Skeletal muscle satellite cell (primary cell): ENCODE results near the gene SNTB2.
"Not testable (repeated sequence)": the region's sequence is repeated elsewhere in the genome, so short reads cannot be mapped to it uniquely, and the experiment has no call there.

Source experiments
- H3K27me3 ChIP-seq: 2 replicates; pipeline ENCODE4 v1.7.0; 2013; ENCODE audit warnings: low read length; ENCODE audit not compliant: control insufficient read depth, insufficient read depth
- H3K36me3 ChIP-seq: 2 replicates; pipeline ENCODE4 v1.7.0; 2013; ENCODE audit warnings: mild to moderate bottlenecking, control low read depth, low read length; ENCODE audit not compliant: insufficient read depth
- H3K4me1 ChIP-seq: 2 replicates; pipeline ENCODE4 v1.7.0; 2013; ENCODE audit warnings: low read length; ENCODE audit not compliant: control insufficient read depth, insufficient read depth
- H3K4me2 ChIP-seq: 2 replicates; pipeline ENCODE4 v1.7.0; 2013; ENCODE audit warnings: mild to moderate bottlenecking, low read length
- H3K4me3 ChIP-seq: 2 replicates; pipeline ENCODE4 v1.7.0; 2013; ENCODE audit warnings: low read length
- H3K9ac ChIP-seq: 2 replicates; pipeline ENCODE4 v1.7.0; 2013; ENCODE audit warnings: mild to moderate bottlenecking, low read depth, low read length, moderate library complexity
- H3K9me3 ChIP-seq: replicated peaks from 2 replicates; pipeline ENCODE4 v1.7.0; 2013; ENCODE audit warnings: mild to moderate bottlenecking, control low read depth, low read length

The SNTB2 gene

DNA sequence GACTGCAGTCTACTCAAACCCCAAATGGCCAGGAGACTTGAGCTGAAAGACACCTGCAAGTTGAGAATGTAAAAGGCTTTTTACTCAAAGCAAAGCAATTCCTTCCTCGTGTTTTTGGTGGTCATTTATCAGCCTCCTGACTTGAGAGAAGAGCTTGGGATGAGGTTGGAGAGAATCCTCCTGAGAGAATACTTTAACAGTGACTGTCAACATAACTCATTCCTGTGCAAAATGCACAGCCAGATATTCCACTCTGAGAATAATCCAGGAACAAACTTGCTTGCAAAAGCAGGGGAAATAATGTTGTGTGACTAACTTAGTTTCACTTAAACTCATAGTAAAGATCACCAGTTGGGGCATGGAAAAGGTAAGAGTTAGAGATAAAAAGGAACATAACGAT, 53.4 kb downstream of the SNTB2 start:
- Histone ChIP-seq H3K9me3 (no peaks in the 10 kb centered on the region), H3K36me3 (no peaks in the 10 kb centered on the region), H3K9ac (no peak overlapping the region), H3K27me3 (no peaks in the 10 kb centered on the region), H3K4me1 (peaks cover 8% of the 10 kb centered on the region), H3K4me3 (no peak overlapping the region), H3K4me2 (no peak overlapping the region)

DNA sequence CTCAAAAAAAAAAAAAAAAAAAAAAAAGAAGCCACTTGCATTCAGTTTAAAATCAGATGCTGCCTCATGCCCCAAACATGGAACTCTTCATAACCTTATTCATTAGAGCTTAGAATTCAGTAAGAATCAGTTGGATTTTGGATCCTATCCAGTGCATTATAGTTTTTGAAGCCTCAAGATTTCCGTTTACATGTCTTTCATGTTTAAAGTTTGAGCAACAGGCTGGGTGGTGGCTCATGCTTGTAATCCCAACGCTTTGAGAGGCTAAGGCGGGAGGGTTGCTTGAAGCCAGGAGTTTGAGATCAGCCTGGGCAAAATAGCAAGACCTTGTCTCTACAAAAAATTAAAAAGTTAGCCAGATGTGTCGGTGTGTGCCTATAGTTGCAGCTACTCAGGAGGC, 55.0 kb downstream of the SNTB2 start:
- no peak overlapping the region for H3K9ac ChIP-seq
- H3K4me1 ChIP-seq, result peaks cover 8% of the 10 kb centered on the region
- peaks cover 6% of the 10 kb centered on the region for H3K36me3 ChIP-seq
- H3K27me3 ChIP-seq, result no peaks in the 10 kb centered on the region
- no peaks in the 10 kb centered on the region for H3K9me3 ChIP-seq
- no peak overlapping the region for H3K4me3 ChIP-seq
- H3K4me2 ChIP-seq, result no peak overlapping the region

DNA sequence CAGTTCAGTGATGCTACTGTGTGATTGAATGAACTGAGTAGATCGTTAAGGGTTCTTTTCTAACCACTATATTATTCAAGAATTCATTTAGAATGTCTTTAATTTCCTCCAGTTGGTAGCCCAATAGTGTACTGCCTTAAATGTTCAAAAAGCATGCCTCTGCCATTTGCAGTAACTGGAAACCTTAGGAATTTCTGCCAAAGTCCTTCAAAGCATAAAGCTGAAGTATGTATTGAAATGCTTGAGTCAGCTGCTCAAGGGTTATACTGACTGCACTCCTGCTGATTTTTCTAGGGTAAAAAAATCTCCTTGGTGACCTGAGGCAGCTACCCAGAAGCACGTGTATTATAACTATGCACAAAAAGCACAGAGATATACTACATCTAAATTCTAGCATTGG, 56.5 kb downstream of the SNTB2 start:
- H3K36me3 ChIP-seq, result peaks cover 6% of the 10 kb centered on the region
- H3K9me3 ChIP-seq, result no peaks in the 10 kb centered on the region
- H3K9ac ChIP-seq, result no peak overlapping the region
- H3K4me2 ChIP-seq, result no peak overlapping the region
- H3K4me1 ChIP-seq, result peaks cover 8% of the 10 kb centered on the region
- no peaks in the 10 kb centered on the region for H3K27me3 ChIP-seq
- H3K4me3 ChIP-seq, result no peak overlapping the region

DNA sequence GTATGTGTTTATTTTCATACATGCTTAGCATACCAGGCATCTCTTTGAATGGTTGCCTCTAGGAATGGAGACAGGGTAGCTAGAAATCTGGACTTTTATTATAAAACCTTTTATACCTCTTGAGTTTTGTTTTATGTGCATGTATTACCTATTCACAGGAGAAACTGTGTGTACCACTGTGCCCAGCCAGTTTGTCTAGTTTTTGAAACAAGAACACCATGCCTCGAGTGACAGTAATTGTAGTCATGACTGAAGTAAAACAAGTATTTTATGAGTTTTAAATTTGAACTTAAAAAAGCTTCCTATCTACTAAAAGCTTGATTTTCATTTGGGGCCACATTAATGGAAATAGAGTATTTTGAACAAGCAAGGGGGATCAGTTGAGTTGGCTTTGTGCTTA, 57.4 kb downstream of the SNTB2 start:
- Histone ChIP-seq H3K4me2 (no peak overlapping the region), H3K36me3 (peaks cover 6% of the 10 kb centered on the region), H3K4me3 (no peak overlapping the region), H3K9me3 (no peaks in the 10 kb centered on the region), H3K27me3 (no peaks in the 10 kb centered on the region), H3K4me1 (peaks cover 8% of the 10 kb centered on the region), H3K9ac (no peak overlapping the region)

DNA sequence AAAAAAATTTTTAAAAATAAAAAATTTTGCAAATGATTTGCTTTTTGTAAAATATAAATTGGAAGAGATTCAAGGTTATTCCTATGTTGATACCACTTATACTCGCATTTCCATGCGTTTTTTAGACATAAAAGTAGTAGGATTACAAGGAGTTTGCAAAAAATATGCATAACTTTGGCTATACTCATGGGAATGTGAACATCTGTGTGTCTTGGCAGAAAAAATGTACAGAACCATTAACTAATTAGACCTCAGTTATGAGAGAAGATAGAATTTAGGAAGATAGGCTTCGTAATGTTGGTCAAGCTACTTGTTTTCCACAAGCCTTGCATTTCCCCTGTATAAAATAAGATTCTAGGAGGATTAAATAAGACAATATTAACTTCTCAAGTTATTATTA, 63.1 kb downstream of the SNTB2 start:
- no peaks in the 10 kb centered on the region for H3K4me1 ChIP-seq

DNA sequence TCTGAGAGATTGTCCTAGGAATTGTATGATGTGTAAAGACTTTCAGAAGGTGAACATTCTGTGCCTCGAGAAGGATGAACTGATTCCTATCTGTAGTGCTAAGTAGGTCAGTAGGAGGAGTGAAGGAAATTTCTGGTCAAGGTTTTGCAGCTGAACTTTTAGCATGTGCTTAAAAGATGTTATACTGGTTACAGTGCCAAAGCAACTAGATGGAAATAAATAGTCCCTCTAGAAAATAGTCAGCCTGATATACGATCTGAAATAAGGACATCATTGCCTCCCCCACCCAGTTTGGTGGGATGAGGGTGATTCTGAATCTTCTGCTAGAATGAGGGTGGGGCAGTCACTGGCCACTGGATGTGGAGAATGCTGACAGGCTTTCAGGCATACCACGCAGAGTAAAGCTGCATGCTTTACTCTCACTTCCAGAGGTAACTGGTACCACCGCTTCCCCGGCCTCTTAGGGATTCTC, 66.9 kb downstream of the SNTB2 start:
- Histone ChIP-seq H3K4me1 (no peaks in the 10 kb centered on the region), H3K9me3 (no peaks in the 10 kb centered on the region), H3K4me2 (no peak overlapping the region), H3K9ac (no peak overlapping the region), H3K27me3 (no peaks in the 10 kb centered on the region), H3K36me3 (no peaks in the 10 kb centered on the region), H3K4me3 (no peak overlapping the region)

More for the DNA sequence above, 63.1 kb downstream of the SNTB2 start:
- no peak overlapping the region for H3K4me2 ChIP-seq
- no peak overlapping the region for H3K4me3 ChIP-seq
- H3K9me3 ChIP-seq, result no peaks in the 10 kb centered on the region
- H3K36me3 ChIP-seq, result peaks cover 6% of the 10 kb centered on the region
- H3K27me3 ChIP-seq, result no peaks in the 10 kb centered on the region
- no peak overlapping the region for H3K9ac ChIP-seq

DNA sequence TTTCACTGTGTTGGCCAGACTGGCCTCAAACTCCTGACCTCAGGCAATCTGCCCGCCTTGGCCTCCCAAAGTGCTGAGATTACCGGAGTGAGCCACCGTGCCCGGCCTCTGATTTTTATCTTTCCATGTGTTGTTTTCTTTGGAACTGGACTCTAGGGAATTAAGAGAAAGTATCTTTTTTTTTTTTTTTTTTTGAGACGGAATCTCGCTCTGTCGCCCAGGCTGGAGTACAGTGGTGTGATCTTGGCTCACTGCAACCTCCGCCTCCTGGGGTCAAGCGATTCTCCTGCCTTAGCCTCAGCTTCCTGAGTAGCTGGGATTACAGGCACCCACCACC, 72.4 kb downstream of the SNTB2 start:
- not testable (repeated sequence) for H3K9me3 ChIP-seq, H3K27me3 ChIP-seq, H3K4me2 ChIP-seq

DNA sequence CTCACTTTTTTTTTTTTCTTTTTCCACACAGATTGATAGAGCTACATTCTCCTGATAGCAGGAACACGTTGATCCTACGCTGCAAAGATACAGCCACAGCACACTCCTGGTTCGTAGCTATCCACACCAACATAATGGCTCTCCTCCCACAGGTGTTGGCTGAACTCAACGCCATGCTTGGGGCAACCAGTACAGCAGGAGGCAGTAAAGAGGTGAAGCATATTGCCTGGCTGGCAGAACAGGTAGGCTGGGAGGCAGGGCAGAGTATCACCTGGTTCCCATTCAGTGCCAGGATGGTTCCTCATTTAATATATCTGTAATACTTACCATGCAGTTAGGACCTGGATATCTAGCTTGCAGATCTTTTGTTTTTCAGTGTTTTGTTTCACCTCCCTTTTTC, 73.1 kb downstream of the SNTB2 start:
- Histone ChIP-seq H3K9me3 (no peaks in the 10 kb centered on the region), H3K4me1 (no peaks in the 10 kb centered on the region), H3K27me3 (no peaks in the 10 kb centered on the region), H3K36me3 (peaks cover 18% of the 10 kb centered on the region), H3K4me3 (no peak overlapping the region), H3K4me2 (no peak overlapping the region), H3K9ac (no peak overlapping the region)

More for the DNA sequence above, 72.4 kb downstream of the SNTB2 start:
- not testable (repeated sequence) for H3K4me3 ChIP-seq, H3K4me1 ChIP-seq, H3K9ac ChIP-seq
- H3K36me3 ChIP-seq, result peaks cover 14% of the 10 kb centered on the region

DNA sequence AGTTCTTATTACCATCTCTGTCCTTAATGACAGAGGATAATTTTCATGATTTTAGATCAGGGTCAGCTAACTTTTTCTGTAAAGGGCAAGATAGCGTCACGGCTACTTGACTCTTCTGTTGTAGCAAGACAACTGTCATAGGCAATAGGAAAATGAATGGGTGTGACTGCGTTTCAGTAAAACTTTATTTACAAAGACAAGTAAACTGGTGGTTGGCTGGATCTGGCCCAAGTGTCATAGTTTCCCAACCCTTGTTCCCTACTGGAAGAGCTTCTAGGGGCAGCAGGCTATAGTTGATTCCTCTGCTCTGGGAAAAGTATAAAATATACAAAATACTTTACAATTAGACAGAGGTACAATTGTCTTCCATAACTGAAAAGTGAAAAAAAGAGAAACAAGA, 73.5 kb downstream of the SNTB2 start:
- H3K4me1 ChIP-seq, result no peaks in the 10 kb centered on the region
- H3K4me2 ChIP-seq, result no peak overlapping the region
- no peak overlapping the region for H3K4me3 ChIP-seq
- no peaks in the 10 kb centered on the region for H3K9me3 ChIP-seq
- no peak overlapping the region for H3K9ac ChIP-seq
- no peaks in the 10 kb centered on the region for H3K27me3 ChIP-seq
- H3K36me3 ChIP-seq, result peaks cover 18% of the 10 kb centered on the region

DNA sequence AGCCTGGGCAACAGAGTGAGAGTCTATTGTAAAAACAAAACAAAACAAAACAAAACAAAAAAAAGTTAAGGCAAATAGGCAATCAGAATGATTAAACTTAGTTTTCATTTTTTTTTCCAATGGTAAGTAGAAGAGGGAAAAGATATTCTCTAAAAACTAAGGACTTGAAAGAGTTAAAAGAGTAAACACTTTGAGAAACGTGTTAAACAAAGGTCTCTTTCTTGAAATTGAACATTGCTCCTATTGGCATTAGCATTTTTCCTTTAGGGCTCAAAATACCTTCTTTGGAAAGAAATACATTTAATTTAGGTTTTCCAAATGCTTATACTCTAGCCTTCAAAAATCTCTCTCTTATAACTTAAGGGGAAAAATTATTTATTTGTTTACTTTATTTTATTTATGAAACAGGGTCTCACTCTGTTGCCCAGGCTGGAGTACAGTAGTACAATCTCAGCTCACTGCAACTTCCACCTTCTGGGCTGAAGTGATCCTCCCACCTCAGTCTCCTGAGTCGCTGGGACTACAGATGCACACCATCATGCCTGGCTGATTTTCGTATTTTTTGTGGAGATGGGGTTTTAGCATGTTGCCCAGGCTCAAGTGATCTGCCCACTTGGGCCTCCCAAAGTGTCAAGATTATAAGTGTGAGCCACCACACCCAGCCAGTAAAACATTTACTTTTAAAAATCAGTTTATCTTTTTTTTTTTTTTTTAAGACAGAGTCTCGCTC, 79.5 kb downstream of the SNTB2 start:
- no peaks in the 10 kb centered on the region for H3K9me3 ChIP-seq
- H3K4me3 ChIP-seq, result no peak overlapping the region
- peaks cover 9% of the 10 kb centered on the region for H3K36me3 ChIP-seq
- H3K9ac ChIP-seq, result no peak overlapping the region
- H3K4me2 ChIP-seq, result no peak overlapping the region
- no peaks in the 10 kb centered on the region for H3K27me3 ChIP-seq
- H3K4me1 ChIP-seq, result peaks cover 10% of the 10 kb centered on the region

DNA sequence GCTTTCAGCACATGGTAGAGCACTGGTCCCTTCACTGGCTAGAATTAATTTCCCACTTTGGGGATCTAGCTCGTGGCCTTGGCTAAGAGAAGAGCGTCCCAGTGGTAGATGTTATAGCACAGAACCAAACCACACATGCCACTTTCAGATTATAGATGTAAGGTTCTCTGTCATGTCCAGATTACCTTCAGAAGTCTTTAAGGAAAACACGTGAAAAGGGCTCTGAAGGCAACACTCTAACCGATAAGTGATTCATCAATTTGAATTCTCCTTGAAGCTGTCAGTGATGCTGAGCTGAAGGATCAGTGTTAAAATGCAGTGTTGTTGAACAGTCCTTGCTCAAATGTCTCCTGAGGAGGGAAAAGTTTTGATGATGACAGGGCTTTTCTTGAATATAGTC, 80.7 kb downstream of the SNTB2 start:
- Histone ChIP-seq H3K9me3 (no peaks in the 10 kb centered on the region), H3K27me3 (no peaks in the 10 kb centered on the region), H3K36me3 (peaks cover 9% of the 10 kb centered on the region), H3K9ac (no peak overlapping the region), H3K4me1 (peaks cover 11% of the 10 kb centered on the region), H3K4me2 (no peak overlapping the region), H3K4me3 (no peak overlapping the region)

DNA sequence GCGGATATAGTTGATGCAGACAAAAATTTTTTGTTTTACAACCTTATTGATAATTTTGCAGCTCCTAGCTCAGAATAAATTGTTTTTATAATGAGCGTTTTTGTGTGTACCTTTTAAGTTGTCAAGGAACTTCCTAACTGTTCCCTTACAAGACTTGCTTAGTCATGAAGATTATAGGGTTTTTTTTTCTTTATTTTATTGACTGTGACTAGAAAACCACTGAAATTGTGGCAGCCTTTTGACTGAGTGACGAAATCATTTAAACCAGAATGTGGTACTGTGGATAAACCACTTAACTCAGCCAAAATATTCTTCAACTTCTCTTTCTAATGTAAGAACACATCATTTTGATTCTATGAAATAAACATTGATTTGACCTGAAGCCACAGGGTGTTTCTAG, 83.4 kb downstream of the SNTB2 start:
- Histone ChIP-seq H3K4me1 (peaks cover 27% of the 10 kb centered on the region), H3K4me3 (no peak overlapping the region), H3K36me3 (peaks cover 2% of the 10 kb centered on the region), H3K9ac (no peak overlapping the region), H3K9me3 (no peaks in the 10 kb centered on the region), H3K27me3 (no peaks in the 10 kb centered on the region), H3K4me2 (no peak overlapping the region)
